SK-N-SH treated with all-trans-retinoic acid at 6 μM for 48 hours (cell line): ENCODE results near the gene TDRD12.

Experiments
- ATAC-seq: fragments of 200-7000 bp; cut with Tn5 transposase; 3 replicates; pipeline ENCODE4 v1.9.1; 2020; ENCODE audit warnings: mild to moderate bottlenecking, moderate library complexity
- BACH2 ChIP-seq: fragments of 250-450 bp; sonication (Bioruptor Pico); IDR thresholded peaks from 2 replicates; pipeline ENCODE4 v1.9.0; 2021; ENCODE audit warnings: mild to moderate bottlenecking, borderline replicate concordance
- CREB5 ChIP-seq: fragments of 250-450 bp; sonication (Bioruptor Pico); IDR thresholded peaks from 2 replicates; pipeline ENCODE4 v1.5.1; 2020; ENCODE audit warnings: low read depth, mild to moderate bottlenecking, moderate library complexity
- CSDC2 ChIP-seq: fragments of 250-450 bp; sonication (Bioruptor Pico); IDR thresholded peaks from 2 replicates; pipeline ENCODE4 v1.5.0; 2020; ENCODE audit warnings: mild to moderate bottlenecking, moderate library complexity
- CSRNP3 ChIP-seq: fragments of 250-450 bp; sonication (Bioruptor Pico); IDR thresholded peaks from 2 replicates; pipeline ENCODE4 v1.5.1; 2021; ENCODE audit warnings: mild to moderate bottlenecking, moderate library complexity
- ESRRG ChIP-seq: fragments of 250-450 bp; sonication (Bioruptor Pico); IDR thresholded peaks from 2 replicates; pipeline ENCODE4 v1.6.1; 2021; ENCODE audit warnings: mild to moderate bottlenecking
- ISL1 ChIP-seq: fragments of 250-450 bp; sonication (Bioruptor Pico); IDR thresholded peaks from 2 replicates; pipeline ENCODE4 v2.1.2; 2022; ENCODE audit warnings: mild to moderate bottlenecking, moderate library complexity
- OSR1 ChIP-seq: fragments of 250-450 bp; sonication (Bioruptor Pico); IDR thresholded peaks from 2 replicates; pipeline ENCODE4 v1.8.0; 2022; ENCODE audit warnings: moderate library complexity, mild to moderate bottlenecking, inconsistent platforms
- PATZ1 ChIP-seq: fragments of 250-450 bp; sonication (Bioruptor Pico); IDR thresholded peaks from 2 replicates; pipeline ENCODE4 v1.8.0; 2020; ENCODE audit warnings: mild to moderate bottlenecking, moderate library complexity, borderline replicate concordance
- POU6F1 ChIP-seq: fragments of 250-450 bp; sonication (Bioruptor Pico); IDR thresholded peaks from 2 replicates; pipeline ENCODE4 v1.8.0; 2021; ENCODE audit warnings: low read depth, mild to moderate bottlenecking, moderate library complexity, borderline replicate concordance
- PPARA ChIP-seq: fragments of 250-450 bp; sonication (Bioruptor Pico); IDR thresholded peaks from 2 replicates; pipeline ENCODE4 v1.5.0; 2020; ENCODE audit warnings: mild to moderate bottlenecking, borderline replicate concordance
- RARB ChIP-seq: fragments of 250-450 bp; sonication (Bioruptor Pico); IDR thresholded peaks from 2 replicates; pipeline ENCODE4 v1.8.0; 2021; ENCODE audit warnings: mild to moderate bottlenecking, moderate library complexity
- TCF4 ChIP-seq: fragments of 250-450 bp; sonication (Bioruptor Pico); IDR thresholded peaks from 2 replicates; pipeline ENCODE4 v1.8.0; 2021; ENCODE audit warnings: mild to moderate bottlenecking, moderate library complexity, borderline replicate concordance
- TOX ChIP-seq: fragments of 250-450 bp; sonication (Bioruptor Pico); IDR thresholded peaks from 2 replicates; pipeline ENCODE4 v1.8.0; 2021; ENCODE audit warnings: mild to moderate bottlenecking, moderate library complexity, borderline replicate concordance
- TSHZ2 ChIP-seq: fragments of 250-450 bp; sonication (Bioruptor Pico); IDR thresholded peaks from 2 replicates; pipeline ENCODE4 v1.5.0; 2020; ENCODE audit warnings: mild to moderate bottlenecking, moderate library complexity
- ZC3H10 ChIP-seq: fragments of 250-450 bp; sonication (Bioruptor Pico); IDR thresholded peaks from 2 replicates; pipeline ENCODE4 v1.5.1; 2021; ENCODE audit warnings: mild to moderate bottlenecking, moderate library complexity
- ZFP3 ChIP-seq: fragments of 250-450 bp; sonication (Bioruptor Pico); IDR thresholded peaks from 2 replicates; pipeline ENCODE4 v1.5.0; 2020; ENCODE audit warnings: mild to moderate bottlenecking, moderate library complexity
- ZFP30 ChIP-seq: fragments of 450-650 bp; formaldehyde crosslinking; IDR thresholded peaks from 2 replicates; pipeline ENCODE4 v1.5.0; 2022; ENCODE audit warnings: mild to moderate bottlenecking, moderate library complexity
- ZNF565 ChIP-seq: fragments of 450-650 bp; formaldehyde crosslinking; conservative IDR thresholded peaks from 2 replicates; pipeline ENCODE4 v1.5.0; 2020; ENCODE audit warnings: low read depth, mild to moderate bottlenecking, moderate library complexity
- ZNF70 ChIP-seq: fragments of 450-650 bp; formaldehyde crosslinking; IDR thresholded peaks from 2 replicates; pipeline ENCODE4 v1.5.0; 2020; ENCODE audit warnings: mild to moderate bottlenecking, moderate library complexity
- ZNF8 ChIP-seq: fragments of 450-650 bp; formaldehyde crosslinking; IDR thresholded peaks from 2 replicates; pipeline ENCODE4 v1.5.0; 2020; ENCODE audit warnings: mild to moderate bottlenecking, moderate library complexity

Gene TDRD12

GRCh38 chr19:32767951-32768679, 48.5 kb downstream of the TDRD12 start:
- TF ChIP-seq ZFP3 (CRISPR knock-in tag) = no peak
- TF ChIP-seq ZNF70 (CRISPR knock-in tag) = no peak
- no peak for TF ChIP-seq PATZ1 (CRISPR knock-in tag)
- TF ChIP-seq RARB (CRISPR knock-in tag) = no peak
- no peak for TF ChIP-seq CSDC2 (CRISPR knock-in tag)
- TF ChIP-seq ZC3H10 (CRISPR knock-in tag) = no peak
- TF ChIP-seq CSRNP3 (CRISPR knock-in tag) = no peak
- no peak for TF ChIP-seq ZFP30
- TF ChIP-seq CREB5 = no peak
- no peak for TF ChIP-seq ESRRG (CRISPR knock-in tag)
- ATAC-seq = no peak

GRCh38 chr19:32771596-32771995, 52.0 kb downstream of the TDRD12 start:
- ATAC-seq = no peak
- TF ChIP-seq POU6F1 (CRISPR knock-in tag) (no peak), ISL1 (CRISPR knock-in tag) (no peak), TCF4 (CRISPR knock-in tag) (no peak), ESRRG (CRISPR knock-in tag) (no peak), CREB5 (no peak), ZNF565 (no peak), ZNF8 (no peak), TSHZ2 (CRISPR knock-in tag) (no peak), TOX (CRISPR knock-in tag) (no peak), CSDC2 (CRISPR knock-in tag) (no peak), BACH2 (CRISPR knock-in tag) (no peak), ZFP3 (CRISPR knock-in tag) (no peak), OSR1 (CRISPR knock-in tag) (no peak), CSRNP3 (CRISPR knock-in tag) (no peak), PATZ1 (CRISPR knock-in tag) (no peak), PPARA (no peak)
